ENCODE measurements around the gene GON4L.
"Not testable (repeated sequence)": the region's sequence is repeated elsewhere in the genome, so short reads cannot be mapped to it uniquely, and the experiment has no call there.

The GON4L gene

GRCh38 chr1:155769257-155769656 is 87.8 kb downstream of the GON4L start:
- no peak for DNase-seq
- intact Hi-C loops (cut with DNase I) = no loop called here

GRCh38 chr1:155767399-155767989 is 89.5 kb downstream of the GON4L start:
- intact Hi-C loops (cut with DNase I); DNase-seq: not testable (repeated sequence)

GRCh38 chr1:155763989-155764388 is 93.0 kb downstream of the GON4L start:
- peak in 1 of 42 donors; percentile 6 for DNase-seq
- intact Hi-C loops (cut with DNase I) = not testable (repeated sequence)

- DNase-seq = peak in 35 of 42 donors; percentile 14 to 80 (median 52)
- intact Hi-C loops (cut with DNase I) = not testable (repeated sequence)
These were observed 93.8 kb downstream of the GON4L start for GRCh38 chr1:155763090-155763815.

- intact Hi-C loops (cut with DNase I) = no loop called here
- no peak for DNase-seq
These were observed 95.1 kb downstream of the GON4L start for GRCh38 chr1:155761736-155762405.

- no peak for DNase-seq
- intact Hi-C loops (cut with DNase I) = no loop called here
These were observed 96.1 kb downstream of the GON4L start for GRCh38 chr1:155760751-155761475.

- intact Hi-C loops (cut with DNase I) = no loop called here
- DNase-seq = no peak
These were observed 96.9 kb downstream of the GON4L start for GRCh38 chr1:155759966-155760630.

- DNase-seq; intact Hi-C loops (cut with DNase I): not testable (repeated sequence)
These were observed 98.0 kb downstream of the GON4L start for GRCh38 chr1:155759017-155759416.

- intact Hi-C loops (cut with DNase I); DNase-seq: not testable (repeated sequence)
These were observed 108.9 kb downstream of the GON4L start for GRCh38 chr1:155748141-155748540.

GRCh38 chr1:155747586-155747985 is 109.4 kb downstream of the GON4L start:
- DNase-seq; intact Hi-C loops (cut with DNase I): not testable (repeated sequence)

GRCh38 chr1:155745284-155746228 is 111.5 kb downstream of the GON4L start:
- DNase-seq = peak; percentile 91 to 98 (median 96)
- intact Hi-C loops (cut with DNase I) = not testable (repeated sequence)

GRCh38 chr1:155744711-155745283 is 112.2 kb downstream of the GON4L start:
- intact Hi-C loops (cut with DNase I) = no loop called here
- no peak for DNase-seq

GRCh38 chr1:155741908-155742307 is 115.1 kb downstream of the GON4L start:
- no peak for DNase-seq
- intact Hi-C loops (cut with DNase I) = no loop called here

GRCh38 chr1:155740995-155741394 is 116.0 kb downstream of the GON4L start:
- DNase-seq = no peak
- intact Hi-C loops (cut with DNase I) = no loop called here

- intact Hi-C loops (cut with DNase I) = no loop called here
- DNase-seq = peak in 40 of 42 donors; percentile 8 to 90 (median 70)
These were observed 127.7 kb downstream of the GON4L start for GRCh38 chr1:155729031-155729898.

GRCh38 chr1:155725142-155725541 is 131.9 kb downstream of the GON4L start:
- no peak for DNase-seq
- intact Hi-C loops (cut with DNase I) = no loop called here

GRCh38 chr1:155719703-155720102 is 137.3 kb downstream of the GON4L start:
- intact Hi-C loops (cut with DNase I) = no loop called here
- peak in 1 of 42 donors; percentile 5 for DNase-seq
